CD4-positive, alpha-beta T cell treated with Interleukin-17A for 1 hour (primary cell): Measurements from ENCODE around the gene KRTAP10-10.
A peak's percentile ranks its signal among the peaks of the same experiment; 100 is the strongest.
"Not testable (repeated sequence)": the region's sequence is repeated elsewhere in the genome, so short reads cannot be mapped to it uniquely, and the experiment has no call there.

Experiments
- DNase-seq: peaks from one replicate; pipeline ENCODE4 v3.0.0-alpha.2; 2020

KRTAP10-10 gene

DNA sequence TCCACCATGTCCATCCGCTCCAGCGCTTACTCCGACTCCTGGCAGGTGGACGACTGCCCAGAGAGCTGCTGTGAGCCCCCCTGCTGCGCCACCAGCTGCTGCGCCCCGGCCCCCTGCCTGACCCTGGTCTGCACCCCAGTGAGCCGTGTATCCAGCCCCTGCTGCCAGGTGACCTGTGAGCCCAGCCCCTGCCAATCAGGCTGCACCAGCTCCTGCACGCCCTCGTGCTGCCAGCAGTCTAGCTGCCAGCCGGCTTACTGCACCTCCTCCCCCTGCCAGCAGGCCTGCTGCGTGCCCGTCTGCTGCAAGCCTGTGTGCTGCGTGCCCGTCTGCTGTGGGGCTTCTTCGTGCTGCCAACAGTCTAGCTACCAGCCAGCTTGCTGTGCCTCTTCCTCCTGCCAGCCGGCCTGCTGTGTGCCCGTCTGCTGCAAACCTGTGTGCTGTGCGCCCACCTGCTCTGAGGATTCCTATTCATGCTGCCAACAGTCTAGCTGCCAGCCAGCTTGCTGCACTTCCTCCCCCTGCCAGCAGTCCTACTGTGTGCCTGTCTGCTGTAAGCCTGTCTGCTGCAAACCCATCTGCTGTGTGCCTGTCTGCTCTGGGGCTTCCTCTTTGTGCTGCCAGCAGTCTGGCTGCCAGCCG, 9.9 kb upstream of the KRTAP10-10 start:
- DNase-seq, result not testable (repeated sequence)

- DNase-seq, result not testable (repeated sequence)
Measured at GRCh38 chr21:44627831-44628233, 9.3 kb upstream of the KRTAP10-10 start.

- DNase-seq, result no peak
Measured at GRCh38 chr21:44628707-44629391, 8.3 kb upstream of the KRTAP10-10 start.

DNA sequence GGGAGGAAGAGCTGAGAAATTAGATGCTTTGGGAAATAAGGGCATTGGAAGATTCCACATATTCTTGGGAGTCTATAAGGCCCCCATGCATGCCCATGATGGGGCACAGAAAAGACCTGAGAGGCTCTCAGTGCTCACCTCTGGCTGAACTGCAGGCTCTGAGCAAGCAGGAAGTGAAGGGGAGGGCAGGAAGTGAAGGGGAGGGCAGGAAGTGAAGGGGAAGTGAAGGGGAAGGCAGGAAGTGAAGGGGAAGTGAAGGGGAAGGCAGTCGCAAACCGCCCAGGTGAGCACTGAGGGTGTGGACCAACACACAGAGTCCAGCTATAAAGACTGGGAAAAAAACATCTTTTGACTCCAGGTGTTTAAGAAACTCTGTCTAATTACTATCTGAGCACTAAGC, 6.7 kb upstream of the KRTAP10-10 start:
- peak; percentile 31 for DNase-seq

GRCh38 chr21:44632067-44632466, 5.1 kb upstream of the KRTAP10-10 start:
- DNase-seq, result no peak

GRCh38 chr21:44636209-44637017, 743 bp upstream of the KRTAP10-10 start:
- no peak for DNase-seq

- not testable (repeated sequence) for DNase-seq
Measured at GRCh38 chr21:44637851-44638348, 744 bp downstream of the KRTAP10-10 start.

DNA sequence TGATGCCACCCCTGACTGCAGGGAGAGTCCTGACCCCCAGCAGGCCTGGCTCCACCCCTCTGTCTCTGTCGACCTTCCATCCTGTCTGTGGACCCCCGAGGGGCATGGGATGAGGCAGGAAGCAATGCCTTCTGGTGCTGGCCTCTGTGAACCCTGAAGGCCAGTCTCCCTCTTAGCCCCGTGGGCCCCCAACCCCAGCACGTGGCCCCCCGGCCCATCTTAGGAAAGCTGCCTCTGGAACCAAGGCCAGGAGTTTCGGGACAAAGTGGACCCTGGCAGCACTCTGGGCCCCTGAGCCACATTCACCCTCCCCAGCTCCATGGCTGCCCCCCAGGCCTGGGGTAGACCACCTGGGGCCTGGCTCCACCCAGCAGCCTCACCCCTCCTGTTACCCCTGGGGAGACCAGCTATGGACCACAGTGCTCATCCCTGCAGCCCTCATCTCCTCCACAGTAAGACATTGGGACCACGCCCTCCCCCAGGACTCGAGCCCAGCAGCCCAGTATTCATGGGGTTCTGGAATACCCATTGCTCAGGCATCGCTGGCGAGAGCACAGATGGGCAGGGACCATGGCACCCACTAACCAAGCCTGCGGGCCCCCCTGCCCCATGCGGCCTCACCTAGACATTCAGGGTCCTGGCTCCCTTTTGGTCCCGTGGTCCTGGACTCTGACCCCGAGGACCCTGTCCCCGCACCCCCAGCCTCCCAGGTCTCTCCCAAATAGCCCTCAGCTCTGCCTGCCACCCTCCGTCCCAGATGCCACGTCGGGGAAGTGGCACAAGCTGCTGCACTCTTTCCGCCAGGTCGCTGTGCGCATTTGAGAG, 1.6 kb downstream of the KRTAP10-10 start:
- not testable (repeated sequence) for DNase-seq

GRCh38 chr21:44639331-44639655, 2.1 kb downstream of the KRTAP10-10 start:
- DNase-seq, result no peak

DNA sequence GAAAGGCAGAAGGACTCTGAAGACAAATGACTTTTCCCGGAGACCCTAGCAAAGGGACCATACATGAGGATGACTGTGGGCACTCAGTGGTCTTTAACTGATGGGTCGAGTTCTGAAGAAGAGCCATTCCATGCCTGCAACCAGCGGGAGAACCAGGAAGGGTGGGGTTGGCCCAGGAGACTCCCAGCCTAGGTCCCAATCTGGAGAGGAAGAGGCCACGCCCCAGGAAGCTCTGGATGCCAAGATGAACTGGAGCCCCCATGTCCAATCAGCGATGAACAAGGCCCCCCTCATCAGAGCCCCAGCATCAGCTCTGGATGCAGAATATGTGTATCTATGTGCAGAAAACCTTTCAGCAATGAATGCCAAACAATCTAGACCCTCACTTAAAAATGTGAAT, 3.6 kb downstream of the KRTAP10-10 start:
- no peak for DNase-seq

DNA sequence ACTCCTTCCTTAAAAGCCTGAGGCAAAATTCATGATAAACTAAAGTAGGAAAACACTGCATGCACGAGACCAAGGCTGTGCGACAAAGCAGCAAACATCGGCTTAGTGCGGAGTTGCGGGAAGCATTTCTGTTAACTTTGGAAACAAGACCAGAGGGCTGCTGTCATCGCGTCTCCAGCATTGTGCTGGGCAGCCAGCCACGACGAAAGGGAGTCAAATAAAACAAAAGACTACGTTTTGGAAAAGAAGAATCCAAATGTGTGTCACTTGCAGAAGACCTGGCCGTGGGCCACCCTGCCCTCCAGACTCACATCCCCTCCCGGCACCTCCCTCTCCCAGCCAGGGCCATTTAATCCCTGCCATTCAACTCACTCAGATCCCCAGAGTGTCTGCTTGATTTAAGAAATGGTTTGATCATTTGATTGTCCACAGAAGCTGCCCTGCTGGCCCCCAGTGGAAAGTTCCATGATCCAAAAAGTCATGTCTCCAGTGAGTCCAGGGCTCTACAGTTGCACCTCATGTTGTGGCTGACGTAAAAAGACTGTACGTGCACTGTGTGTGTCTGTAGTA, 6.7 kb downstream of the KRTAP10-10 start:
- no peak for DNase-seq

DNA sequence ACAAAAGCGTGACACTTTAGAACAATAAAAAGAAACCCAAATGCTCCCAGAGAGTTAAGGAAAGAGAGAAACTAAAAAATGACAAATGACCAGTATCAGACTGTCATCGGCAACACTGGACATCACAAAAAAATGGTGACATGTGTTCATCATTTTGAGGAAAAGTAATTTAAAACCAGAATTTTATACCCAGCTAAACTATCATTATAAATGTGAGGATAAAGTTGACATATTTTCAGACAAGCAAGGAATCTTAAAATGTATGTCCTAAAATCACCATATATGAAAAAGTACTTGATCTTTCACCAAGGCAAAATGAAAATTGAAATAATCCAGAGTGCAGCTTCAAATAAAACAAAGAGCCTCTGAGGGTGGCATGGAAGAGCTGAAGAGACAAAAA, 7.7 kb downstream of the KRTAP10-10 start:
- DNase-seq, result no peak

- DNase-seq, result not testable (repeated sequence)
Measured at GRCh38 chr21:44646366-44647221, 9.4 kb downstream of the KRTAP10-10 start, which contains the start of gene KRTAP10-11. Gene KRTAP10-11, plus strand, starts transcription at chr21:44646414. Its CDS starts 45 bp downstream, at chr21:44646459.

DNA sequence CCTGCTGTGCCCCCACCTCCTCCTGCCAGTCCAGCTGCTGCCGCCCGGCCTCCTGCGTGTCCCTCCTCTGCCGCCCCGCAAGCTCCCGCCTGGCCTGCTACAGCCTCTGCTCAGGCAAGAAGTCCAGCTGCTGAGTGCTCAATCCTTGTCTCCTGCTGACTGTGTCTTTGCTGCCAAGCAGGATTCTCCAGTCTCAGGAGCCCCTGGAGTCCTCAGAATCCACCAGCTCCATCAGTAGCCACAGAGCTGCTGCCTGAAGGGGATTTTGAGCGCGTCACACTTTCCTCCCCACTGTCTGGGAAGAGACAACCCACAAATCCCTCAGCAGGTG, 10.0 kb downstream of the KRTAP10-10 start:
- DNase-seq, result no peak

DNA sequence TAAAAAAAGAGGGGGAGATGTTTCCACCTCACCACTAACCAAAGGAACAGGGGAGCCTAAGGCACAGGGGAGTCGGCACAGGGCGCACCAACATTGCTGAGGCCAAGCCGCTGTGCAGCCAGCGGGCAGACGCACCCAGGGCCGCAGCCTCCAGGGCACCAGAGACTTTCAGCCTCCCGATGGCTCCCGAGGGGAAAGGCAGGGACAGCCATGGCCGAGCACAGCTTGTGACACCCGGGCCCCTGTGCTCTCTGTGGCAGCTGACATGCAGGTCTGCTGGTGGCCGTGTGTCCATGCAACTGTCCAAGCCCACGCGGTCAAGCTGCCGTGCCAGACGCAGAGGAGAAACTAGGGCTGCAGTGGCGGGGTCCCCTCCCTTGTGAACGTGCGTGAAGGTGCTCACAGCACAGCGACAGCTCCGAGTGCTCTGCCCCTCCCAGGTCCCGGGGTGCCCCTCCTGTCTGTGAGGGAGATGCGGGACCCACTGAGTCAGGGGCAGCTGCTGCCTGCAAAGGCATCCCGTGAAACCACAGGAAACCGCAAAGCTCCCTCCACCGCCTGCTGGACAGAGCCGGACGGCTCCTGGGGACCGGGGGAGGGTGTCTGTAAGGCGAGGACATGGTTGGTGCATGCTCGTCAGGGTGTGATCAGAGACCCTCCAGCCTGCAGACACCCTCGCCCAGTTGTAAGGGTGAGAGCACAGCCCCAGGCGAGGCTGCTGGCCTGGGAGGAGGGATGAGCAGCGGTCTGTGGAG, 11.6 kb downstream of the KRTAP10-10 start:
- no peak for DNase-seq

- no peak for DNase-seq
Measured at GRCh38 chr21:44649521-44650100, 12.5 kb downstream of the KRTAP10-10 start.

DNA sequence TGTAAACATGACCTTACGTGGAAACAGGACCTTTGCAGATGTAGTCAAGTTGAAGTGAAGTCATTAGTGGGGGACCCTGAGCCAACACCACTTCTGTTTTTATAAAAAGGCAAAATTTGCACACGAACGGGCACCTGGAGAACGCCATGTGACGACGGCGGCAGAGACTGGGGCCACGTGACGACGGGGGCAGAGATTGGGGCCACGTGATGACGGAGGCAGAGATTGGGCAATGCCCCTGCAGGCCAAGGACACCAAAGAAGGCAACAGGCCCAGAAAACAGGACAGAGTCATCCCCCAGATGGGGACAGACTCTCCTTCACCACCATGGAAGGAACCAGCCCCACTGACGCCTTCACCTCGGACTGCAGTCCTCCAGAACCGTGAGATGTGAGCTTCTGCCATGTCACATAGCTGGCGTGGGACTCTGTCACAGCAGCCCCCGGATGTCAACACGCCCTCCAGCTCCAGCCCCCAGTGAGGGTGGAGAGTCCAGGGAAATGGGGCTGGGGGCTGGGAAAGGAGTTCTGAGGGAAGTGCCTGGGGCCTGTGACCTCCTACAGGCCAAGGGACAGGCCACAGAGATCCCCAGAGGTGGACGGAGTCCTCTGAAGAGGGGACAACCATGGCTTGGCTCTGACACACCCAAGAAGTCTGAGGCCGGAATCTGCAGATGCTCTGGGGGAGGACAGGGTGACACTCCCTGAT, 13.3 kb downstream of the KRTAP10-10 start:
- no peak for DNase-seq

DNA sequence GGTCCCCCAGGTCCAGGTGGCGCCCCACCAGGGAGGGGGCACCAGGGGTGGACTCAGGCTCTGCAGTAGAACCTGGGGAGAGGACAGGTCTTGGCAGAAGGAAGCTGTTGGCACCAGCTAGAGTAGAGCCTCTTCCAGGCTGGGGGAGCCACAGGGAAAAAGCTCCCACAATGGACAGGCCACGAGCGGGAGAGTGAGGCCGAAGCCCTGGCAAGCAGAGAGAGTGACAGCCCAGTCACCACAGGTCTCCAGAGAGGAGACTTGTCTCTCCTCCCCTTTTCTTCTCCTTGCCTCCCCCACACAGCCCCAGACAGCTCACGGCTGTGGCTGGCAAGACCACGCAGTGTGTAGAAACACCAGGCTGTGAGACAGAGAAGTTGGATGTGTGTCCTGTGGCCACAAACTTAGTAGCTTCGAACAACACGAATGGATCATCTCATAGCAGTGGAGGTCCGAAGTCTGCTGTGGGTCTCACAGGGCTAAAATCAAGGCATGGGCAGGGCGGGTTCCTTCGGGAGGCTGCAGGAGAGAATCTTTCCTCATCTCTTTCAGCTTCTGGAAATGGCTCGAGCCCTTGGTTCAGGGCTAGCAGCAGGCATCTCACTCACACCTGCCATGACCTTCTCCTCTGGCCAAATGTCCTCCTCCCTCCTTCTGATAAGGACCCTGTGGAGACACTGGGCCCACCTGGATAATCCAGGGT, 14.0 kb downstream of the KRTAP10-10 start:
- no peak for DNase-seq

DNA sequence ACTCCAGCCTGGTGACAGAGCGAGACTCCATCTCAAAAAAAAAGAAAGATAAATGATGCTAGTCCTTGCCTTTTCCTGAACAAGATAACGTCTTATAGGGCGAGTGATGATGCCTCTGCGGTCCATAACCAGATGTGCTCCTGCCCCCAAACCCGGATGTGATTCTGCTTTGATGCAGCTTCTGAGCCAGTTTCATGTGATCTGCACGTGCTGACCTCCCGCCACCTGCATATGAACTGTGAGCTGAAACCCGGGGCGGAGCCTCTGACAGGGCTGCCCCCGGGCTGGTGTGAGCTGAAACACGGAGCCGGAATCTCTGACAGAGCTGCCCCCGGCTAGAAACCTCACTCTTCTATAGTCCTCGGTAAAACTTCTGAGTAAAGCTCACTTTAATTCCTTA, 16.0 kb downstream of the KRTAP10-10 start:
- DNase-seq, result no peak
